K562 (cell line): ENCODE results near the gene BAD. TPM values are rescaled to one million over a fixed set of nuclear protein-coding genes. Genes with fewer than 3 reads are reported as not detected.

Experiments
- ATAC-seq: fragments of 200-7000 bp; cut with Tn5 transposase; 3 replicates; pipeline ENCODE4 v1.9.1; 2020; ENCODE audit warnings: moderate library complexity
- BruUV-seq: library from RNA; stranded (reverse); fragments of 400-500 nt; replicated peaks from 2 replicates; lab custom pipeline; 2021; lab: Mats Ljungman, UMichigan
- CTCF ChIA-PET: fragments of 300-600 bp; formaldehyde crosslinking; extraction: SDS; loops from one replicate; lab custom pipeline; 2021; ENCODE audit warnings: low intra/inter-chr PET ratio; lab: Yijun Ruan, JAX
- POLR2A ChIA-PET: fragments of 300-600, 350-650 bp; sonication (Branson Sonifier 250); formaldehyde crosslinking; extraction: SDS; loops from one replicate; lab custom pipeline; 2021; ENCODE audit warnings: antibody characterized with exemption, inconsistent platforms; lab: Yijun Ruan, JAX
- DNase-seq, 4 experiments: peaks; one replicate each; pipeline versions ENCODE4 v3.0.0 to v3.0.0-alpha.2; 2011 to 2018; ENCODE audit warnings: low spot score in 3 of 4, mixed read lengths in 3 of 4; ENCODE audit errors: extremely low read depth in 1 of 4
- FAIRE-seq: peaks from 2 replicates; lab custom pipeline; 2011; peaks lifted over from hg19 to GRCh38; lab: Jason Lieb, UNC
- H2AFZ ChIP-seq: 2 replicates; pipeline ENCODE4 v1.6.0; 2011; ENCODE audit warnings: low read depth, low read length, control low read depth, inconsistent platforms
- H3K27ac ChIP-seq: fragments of 200-600 bp; 3 replicates; pipeline ENCODE4 v1.8.0; 2011; ENCODE audit warnings: low read depth, mild to moderate bottlenecking, control low read depth, inconsistent platforms, low read length, moderate library complexity, mixed read lengths; ENCODE audit errors: extremely low read depth
- H3K27me3 ChIP-seq, 2 experiments: fragments of 300-600 bp in 1 of 2; 2 replicates in 1 of 2; 3 replicates in 1 of 2; pipeline versions ENCODE4 v1.6.0 to v1.8.0; 2011; ENCODE audit warnings: inconsistent platforms in 2 of 2, low read length in 2 of 2, mild to moderate bottlenecking in 1 of 2, mixed read lengths in 1 of 2, moderate library complexity in 1 of 2; ENCODE audit not compliant: control insufficient read depth in 2 of 2, insufficient read depth in 2 of 2
- H3K36me3 ChIP-seq: fragments of 300-600 bp; 3 replicates; pipeline ENCODE4 v1.8.0; 2011; ENCODE audit warnings: mild to moderate bottlenecking, low read length, inconsistent platforms; ENCODE audit not compliant: control insufficient read depth, insufficient read depth
- H3K4me1 ChIP-seq, 2 experiments: fragments of 200-600 bp in 1 of 2; replicated peaks in 1 of 2; 2 replicates in 1 of 2; 3 replicates in 1 of 2; pipeline versions ENCODE4 v1.5.1 to v1.8.0; 2011; ENCODE audit warnings: inconsistent platforms in 2 of 2, low read length in 2 of 2, mild to moderate bottlenecking in 1 of 2, mixed read lengths in 1 of 2, moderate library complexity in 1 of 2; ENCODE audit not compliant: control insufficient read depth in 2 of 2, insufficient read depth in 2 of 2
- H3K4me2 ChIP-seq: 2 replicates; pipeline ENCODE4 v1.6.1; 2011; ENCODE audit warnings: low read length, control low read depth, inconsistent platforms, mixed read lengths; ENCODE audit not compliant: insufficient read depth
- H3K4me3 ChIP-seq: fragments of 200-600 bp; sonication (generic), shearing (Covaris generic); 2 replicates; pipeline ENCODE4 v1.5.1; 2016; ENCODE audit warnings: control low read depth, inconsistent platforms
- H3K79me2 ChIP-seq: fragments of 200-600 bp; 3 replicates; pipeline ENCODE4 v1.8.0; 2011; ENCODE audit warnings: low read length, inconsistent platforms; ENCODE audit not compliant: control insufficient read depth, insufficient read depth
- H3K9ac ChIP-seq, 2 experiments: 2 replicates each; pipeline versions ENCODE4 v1.6.0 to v1.6.1; 2011; ENCODE audit warnings: low read depth in 2 of 2, low read length in 2 of 2, control low read depth in 1 of 2, inconsistent platforms in 1 of 2, mild to moderate bottlenecking in 1 of 2, mixed read lengths in 1 of 2; ENCODE audit not compliant: insufficient read depth in 1 of 2
- H3K9me1 ChIP-seq: one replicate; pipeline ENCODE4 v1.6.0; 2011; ENCODE audit warnings: inconsistent platforms, mild to moderate bottlenecking, low read length, moderate library complexity; ENCODE audit not compliant: control insufficient read depth, insufficient read depth
- H3K9me3 ChIP-seq: replicated peaks from 2 replicates; pipeline ENCODE4 v1.5.1; 2011; ENCODE audit warnings: low read depth, low read length, inconsistent platforms; ENCODE audit not compliant: control insufficient read depth, insufficient read depth
- H4K20me1 ChIP-seq: replicated peaks from 2 replicates; pipeline ENCODE4 v1.6.1; 2011; ENCODE audit warnings: low read length, inconsistent platforms, mixed read lengths; ENCODE audit not compliant: control insufficient read depth, insufficient read depth
- MTF1 ChIP-seq: fragments of 250-450 bp; sonication (Bioruptor Pico); IDR thresholded peaks from 2 replicates; pipeline ENCODE4 v1.9.0; 2021; ENCODE audit warnings: moderate library complexity, mild to moderate bottlenecking, inconsistent platforms, borderline replicate concordance
- POLR2G ChIP-seq: fragments of 200-400 bp; formaldehyde crosslinking; IDR thresholded peaks from 2 replicates; pipeline ENCODE4 v1.6.1; 2017; ENCODE audit warnings: low read depth, mild to moderate bottlenecking, antibody characterized with exemption, low read length, moderate library complexity
- WGBS: fragments of 100-300 bp; shearing (Covaris generic); methylation state at CpG from one replicate; pipeline ENCODE4 v1.1.6; 2016; ENCODE audit warnings: low coverage, mixed read lengths; ENCODE audit not compliant: insufficient coverage; ENCODE audit errors: missing lambda C conversion rate; 5-methylcytosine and 5-hydroxymethylcytosine counted together
- in situ Hi-C: fragments of 300-500 bp; cut with MboI; formaldehyde crosslinking; loops from 4 replicates; pipeline ENCODE4 v1.15.0; 2018; ENCODE audit warnings: inconsistent platforms, mixed read lengths
- intact Hi-C: fragments of 100-400 bp; cut with micrococcal nuclease; formaldehyde crosslinking; loops from 2 replicates; pipeline ENCODE4 v1.14.2; 2022
- polyA plus RNA-seq, 8 experiments: library from polyadenylated mRNA; depleted of rRNA in 4 of 8; stranded (reverse) in 5 of 8; unstranded in 3 of 8; fragments of >200 nt; fragmentation: Nextera tagmentation in 2 of 8; fragmentation: Illumina TruSeq in 1 of 8; extraction: Ambion mirVana in 2 of 8; extraction: Trizol in 1 of 8; gene quantifications; 2 replicates each; pipeline versions ENCODE4 v1.2.1 to v1.2.3, GENCODE V29; 2011 to 2014; ENCODE audit warnings: inconsistent platforms in 1 of 8, missing spikeins in 1 of 8
- total RNA-seq, 7 experiments: library from RNA; depleted of rRNA in 6 of 7; stranded (reverse); fragments of >200 nt in 6 of 7; fragmentation: Illumina TruSeq in 2 of 7; extraction: Trizol in 2 of 7; gene quantifications; 2 replicates each; pipeline versions ENCODE4 v1.2.1 to v1.2.3, GENCODE V29; 2011 to 2021; ENCODE audit warnings: low replicate concordance in 1 of 7
- TF ChIP-seq, protein P1 (sequence below): sonication (generic); formaldehyde crosslinking; IDR thresholded peaks from 2 replicates; pipeline ENCODE4 v1.8.1; 2022; ENCODE audit warnings: missing genetic modification reagents
- TF ChIP-seq, protein P2 (sequence below): sonication (generic); formaldehyde crosslinking; IDR thresholded peaks from 2 replicates; pipeline ENCODE4 v1.8.1; 2023; ENCODE audit warnings: mild to moderate bottlenecking, missing genetic modification reagents

Gene BAD
- total and polyA plus RNA-seq, 9 of the 15 experiments (the other 6 are each of a cell fraction or from before 2014, with no cell fraction given) = 0.61 to 45.6 (median 11.8) TPM

DNA sequence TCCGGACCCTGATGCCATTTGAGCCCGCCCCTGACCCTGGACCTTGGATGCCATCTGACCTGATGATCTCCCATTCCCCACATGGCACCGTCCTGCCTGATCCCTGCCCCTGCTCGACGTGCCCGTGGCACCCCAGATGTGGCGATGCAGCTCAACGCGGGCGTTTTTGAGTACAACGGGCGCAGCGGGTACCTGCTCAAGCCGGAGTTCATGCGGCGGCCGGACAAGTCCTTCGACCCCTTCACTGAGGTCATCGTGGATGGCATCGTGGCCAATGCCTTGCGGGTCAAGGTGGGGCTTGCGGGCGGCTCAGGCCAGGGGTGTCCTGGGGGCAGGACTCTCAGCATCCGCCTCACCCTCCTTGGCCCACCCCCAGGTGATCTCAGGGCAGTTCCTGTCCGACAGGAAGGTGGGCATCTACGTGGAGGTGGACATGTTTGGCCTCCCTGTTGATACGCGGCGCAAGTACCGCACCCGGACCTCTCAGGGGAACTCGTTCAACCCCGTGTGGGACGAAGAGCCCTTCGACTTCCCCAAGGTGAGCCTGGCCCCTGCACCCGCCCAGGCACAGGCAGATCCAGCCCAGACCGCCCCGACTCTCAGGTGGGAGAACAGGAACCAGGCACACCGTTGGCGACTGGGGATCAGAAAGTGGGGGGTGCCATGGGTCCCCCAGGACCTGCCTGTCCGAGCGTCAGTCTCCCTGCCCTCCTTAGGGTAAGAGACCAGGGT is 22.0 kb downstream of the BAD start:
- no peaks in the 10 kb centered on the region for H3K9me1 ChIP-seq
- peak in 1 of 4 experiments; percentile 5 for DNase-seq
- no peaks in the 10 kb centered on the region for H3K9me3 ChIP-seq
- no peaks in the 10 kb centered on the region for H3K27me3 ChIP-seq
- CTCF ChIA-PET = no interaction called here
- H3K27ac ChIP-seq = no peak overlapping the region
- H3K4me1 ChIP-seq = peaks cover 0 to 46% of the 10 kb centered on the region in 2 experiments; a peak in 2 of 5 replicates
- POLR2A ChIA-PET = interaction anchor here (0.6 to 2.4 kb wide), 4 partner anchors 10 to 429 kb away, joined by 3 to 7 read pairs (median 4); partner anchors contain the start of gene PLCB3
- H3K79me2 ChIP-seq = no peaks in the 10 kb centered on the region
- no peak overlapping the region for H3K4me3 ChIP-seq
- FAIRE-seq = no peak
- H3K4me2 ChIP-seq = no peak overlapping the region
- H2AFZ ChIP-seq = no peak overlapping the region
- in situ Hi-C loops = no loop called here
- WGBS = 95% methylated on average over 36 of the region's 42 CpGs
- H4K20me1 ChIP-seq = 0 out of 2 replicates have a peak, but pooled peaks cover 4% of the 10 kb centered on the region
- H3K36me3 ChIP-seq = peaks cover 91% of the 10 kb centered on the region
- ATAC-seq = no peak
- intact Hi-C loops = no loop called here
- TF ChIP-seq, protein P1, sequence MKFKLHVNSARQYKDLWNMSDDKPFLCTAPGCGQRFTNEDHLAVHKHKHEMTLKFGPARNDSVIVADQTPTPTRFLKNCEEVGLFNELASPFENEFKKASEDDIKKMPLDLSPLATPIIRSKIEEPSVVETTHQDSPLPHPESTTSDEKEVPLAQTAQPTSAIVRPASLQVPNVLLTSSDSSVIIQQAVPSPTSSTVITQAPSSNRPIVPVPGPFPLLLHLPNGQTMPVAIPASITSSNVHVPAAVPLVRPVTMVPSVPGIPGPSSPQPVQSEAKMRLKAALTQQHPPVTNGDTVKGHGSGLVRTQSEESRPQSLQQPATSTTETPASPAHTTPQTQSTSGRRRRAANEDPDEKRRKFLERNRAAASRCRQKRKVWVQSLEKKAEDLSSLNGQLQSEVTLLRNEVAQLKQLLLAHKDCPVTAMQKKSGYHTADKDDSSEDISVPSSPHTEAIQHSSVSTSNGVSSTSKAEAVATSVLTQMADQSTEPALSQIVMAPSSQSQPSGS (CRISPR knock-in tag) = no peak
- TF ChIP-seq POLR2G = peak; percentile 49; the same call in 1 of the 2 replicates
- no peak for TF ChIP-seq MTF1 (CRISPR knock-in tag)
- TF ChIP-seq, protein P2, sequence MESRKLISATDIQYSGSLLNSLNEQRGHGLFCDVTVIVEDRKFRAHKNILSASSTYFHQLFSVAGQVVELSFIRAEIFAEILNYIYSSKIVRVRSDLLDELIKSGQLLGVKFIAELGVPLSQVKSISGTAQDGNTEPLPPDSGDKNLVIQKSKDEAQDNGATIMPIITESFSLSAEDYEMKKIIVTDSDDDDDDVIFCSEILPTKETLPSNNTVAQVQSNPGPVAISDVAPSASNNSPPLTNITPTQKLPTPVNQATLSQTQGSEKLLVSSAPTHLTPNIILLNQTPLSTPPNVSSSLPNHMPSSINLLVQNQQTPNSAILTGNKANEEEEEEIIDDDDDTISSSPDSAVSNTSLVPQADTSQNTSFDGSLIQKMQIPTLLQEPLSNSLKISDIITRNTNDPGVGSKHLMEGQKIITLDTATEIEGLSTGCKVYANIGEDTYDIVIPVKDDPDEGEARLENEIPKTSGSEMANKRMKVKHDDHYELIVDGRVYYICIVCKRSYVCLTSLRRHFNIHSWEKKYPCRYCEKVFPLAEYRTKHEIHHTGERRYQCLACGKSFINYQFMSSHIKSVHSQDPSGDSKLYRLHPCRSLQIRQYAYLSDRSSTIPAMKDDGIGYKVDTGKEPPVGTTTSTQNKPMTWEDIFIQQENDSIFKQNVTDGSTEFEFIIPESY (CRISPR knock-in tag) = peak; percentile 47; the same call in 1 of the 2 replicates
- peak overlapping the region in 1 of 2 experiments; percentile 67; a peak in 1 of 4 replicates for H3K9ac ChIP-seq
- no TSS peak for BruUV-seq
